ENCODE measurements around the gene TRMT61A.
"Not testable (repeated sequence)": the region's sequence is repeated elsewhere in the genome, so short reads cannot be mapped to it uniquely, and the experiment has no call there.

Gene TRMT61A

GRCh38 chr14:103523575-103523954, 5.4 kb upstream of the TRMT61A start:
- DNase-seq = no peak

GRCh38 chr14:103524002-103524935, 4.7 kb upstream of the TRMT61A start:
- no peak for DNase-seq

GRCh38 chr14:103525430-103526246, 3.4 kb upstream of the TRMT61A start:
- not testable (repeated sequence) for DNase-seq

- no peak for DNase-seq
These were observed 2.6 kb upstream of the TRMT61A start for GRCh38 chr14:103526247-103526913.

- DNase-seq = no peak
These were observed 2.1 kb upstream of the TRMT61A start for GRCh38 chr14:103526914-103527248.

- peak; percentile 25 for DNase-seq
These were observed 1.4 kb upstream of the TRMT61A start for GRCh38 chr14:103527408-103528145.

GRCh38 chr14:103528146-103528586, 830 bp upstream of the TRMT61A start:
- DNase-seq = no peak

- no peak for DNase-seq
These were observed 678 bp downstream of the TRMT61A start for GRCh38 chr14:103529383-103530365.

- DNase-seq = no peak
These were observed 1.4 kb downstream of the TRMT61A start for GRCh38 chr14:103530390-103530789.

GRCh38 chr14:103530831-103531230, 1.8 kb downstream of the TRMT61A start:
- no peak for DNase-seq

GRCh38 chr14:103531421-103532215, 2.6 kb downstream of the TRMT61A start:
- no peak for DNase-seq

- no peak for DNase-seq
These were observed 3.5 kb downstream of the TRMT61A start for GRCh38 chr14:103532216-103533136.

GRCh38 chr14:103533137-103533998, 4.4 kb downstream of the TRMT61A start:
- no peak for DNase-seq

- DNase-seq = no peak
These were observed 5.1 kb downstream of the TRMT61A start for GRCh38 chr14:103533999-103534575.

- no peak for DNase-seq
These were observed 5.6 kb downstream of the TRMT61A start for GRCh38 chr14:103534576-103535061.

- no peak for DNase-seq
These were observed 6.3 kb downstream of the TRMT61A start for GRCh38 chr14:103535081-103535890.
